GM23248 (cell line): ENCODE results near the gene BAG1. TPM values are rescaled to one million over a fixed set of nuclear protein-coding genes. Genes with fewer than 3 reads are reported as not detected.
A peak's percentile ranks its signal among the peaks of the same experiment; 100 is the strongest.

Experiments used
- DNase-seq: peaks from one replicate; pipeline ENCODE4 v3.0.0-alpha.2; 2015
- H2AFZ ChIP-seq: fragments of 200-600 bp; sonication (generic); 2 replicates; pipeline ENCODE4 v1.6.1; 2016; ENCODE audit warnings: antibody characterized with exemption
- H3F3A ChIP-seq: fragments of 200-600 bp; sonication (generic); 2 replicates; pipeline ENCODE4 v1.6.1; 2016; ENCODE audit warnings: mild to moderate bottlenecking, antibody characterized with exemption, mixed run types; ENCODE audit not compliant: insufficient read depth
- H3K27ac ChIP-seq: fragments of 200-600 bp; sonication (generic); 2 replicates; pipeline ENCODE4 v1.5.1; 2016; ENCODE audit warnings: mild to moderate bottlenecking
- H3K27me3 ChIP-seq: fragments of 200-600 bp; sonication (generic); replicated peaks from 2 replicates; pipeline ENCODE4 v1.6.1; 2016; ENCODE audit warnings: mild to moderate bottlenecking; ENCODE audit not compliant: insufficient read depth
- H3K36me3 ChIP-seq: fragments of 200-600 bp; sonication (generic); 2 replicates; pipeline ENCODE4 v1.6.1; 2016; ENCODE audit warnings: low read depth, mild to moderate bottlenecking
- H3K4me1 ChIP-seq: fragments of 200-600 bp; sonication (generic); 2 replicates; pipeline ENCODE4 v1.6.1; 2016; ENCODE audit warnings: mild to moderate bottlenecking; ENCODE audit not compliant: insufficient read depth
- H3K4me2 ChIP-seq: fragments of 200-600 bp; sonication (generic); one replicate; pipeline ENCODE4 v1.6.1; 2016; ENCODE audit warnings: mild to moderate bottlenecking; ENCODE audit not compliant: unreplicated experiment
- H3K4me3 ChIP-seq: fragments of 200-600 bp; sonication (generic); 2 replicates; pipeline ENCODE4 v1.5.1; 2016; ENCODE audit warnings: mild to moderate bottlenecking
- H3K79me2 ChIP-seq: fragments of 200-600 bp; sonication (generic); 2 replicates; pipeline ENCODE4 v1.6.1; 2016; ENCODE audit warnings: mild to moderate bottlenecking; ENCODE audit not compliant: insufficient read depth
- H3K9ac ChIP-seq: fragments of 200-600 bp; sonication (generic); 2 replicates; pipeline ENCODE4 v1.6.1; 2016; ENCODE audit warnings: mild to moderate bottlenecking
- H3K9me2 ChIP-seq: fragments of 200-600 bp; sonication (generic); 2 replicates; pipeline ENCODE4 v1.6.1; 2016; ENCODE audit warnings: mixed run types, mild to moderate bottlenecking, moderate library complexity; ENCODE audit not compliant: insufficient read depth
- H3K9me3 ChIP-seq: fragments of 200-600 bp; sonication (generic); one replicate; pipeline ENCODE4 v1.6.1; 2017; ENCODE audit warnings: low read depth
- H4K20me1 ChIP-seq: fragments of 200-600 bp; sonication (generic); 2 replicates; pipeline ENCODE4 v1.6.0; 2016; ENCODE audit not compliant: insufficient read depth
- EZH2 ChIP-seq: fragments of 200-600 bp; sonication (generic); IDR thresholded peaks from 2 replicates; pipeline ENCODE4 v1.6.1; 2018; ENCODE audit warnings: antibody characterized with exemption, mild to moderate bottlenecking; ENCODE audit not compliant: insufficient read depth, poor library complexity, severe bottlenecking
- EZH2phosphoT487 ChIP-seq: fragments of 200-600 bp; sonication (generic); IDR thresholded peaks from 2 replicates; pipeline ENCODE4 v1.6.1; 2018; ENCODE audit warnings: antibody characterized with exemption, moderate library complexity, mild to moderate bottlenecking, low read depth; ENCODE audit not compliant: insufficient read depth
- WGBS, 2 experiments: methylation state at CpG; one replicate each; pipeline ENCODE4 v1.1.6; 2015 to 2017; ENCODE audit warnings: low lambda C conversion rate in 2 of 2, low coverage in 1 of 2; ENCODE audit errors: missing lambda C conversion rate in 2 of 2; 5-methylcytosine and 5-hydroxymethylcytosine counted together
- in situ Hi-C: fragments of 300-500 bp; cut with MboI; formaldehyde crosslinking; loops from 2 replicates; pipeline ENCODE4 v1.15.0; 2020
- polyA plus RNA-seq: library from polyadenylated mRNA; unstranded; fragments of >200 nt; fragmentation: Nextera tagmentation; extraction: Ambion mirVana; gene quantifications from 2 replicates; pipeline ENCODE4 v1.2.1, GENCODE V29; 2016
- total RNA-seq: library from RNA; depleted of rRNA; stranded (reverse); fragments of >200 nt; shearing (Covaris generic); gene quantifications from 2 replicates; pipeline ENCODE4 v1.2.3, GENCODE V29; 2014

The BAG1 gene
- total and polyA plus RNA-seq, 2 experiments from 2014 or later = 38.2 to 49.7 TPM

DNA sequence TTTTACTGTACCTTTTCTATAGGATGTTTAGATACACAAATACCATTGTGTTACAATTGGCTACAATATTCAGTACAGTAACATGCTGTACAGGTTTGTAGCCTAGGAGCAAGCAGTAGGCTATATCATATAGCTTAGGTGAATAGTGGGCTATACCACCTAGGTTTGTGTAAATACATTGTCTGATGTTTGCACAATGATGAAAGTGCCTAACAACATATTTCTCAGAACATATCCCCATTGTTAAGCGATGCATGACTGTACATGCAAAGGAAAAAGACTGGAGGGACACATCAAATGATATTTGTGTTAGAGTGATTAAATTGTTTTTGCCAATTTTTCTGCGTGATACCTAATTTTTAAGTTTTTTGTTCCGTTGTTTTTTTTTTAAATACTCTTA, 5.6 kb upstream of the BAG1 start:
- Histone ChIP-seq H3K79me2 (peaks cover 74% of the 10 kb centered on the region), H3K27me3 (no peaks in the 10 kb centered on the region), H4K20me1 (no peaks in the 10 kb centered on the region), H3K36me3 (peaks cover 67% of the 10 kb centered on the region), H3K4me2 (no peak overlapping the region), H3K9me3 (no peaks in the 10 kb centered on the region), H3K27ac (no peak overlapping the region), H3K4me1 (peaks cover 8% of the 10 kb centered on the region), H3K9ac (no peak overlapping the region), H3F3A (0 out of 2 replicates have a peak, but pooled peaks cover 8% of the 10 kb centered on the region), H3K4me3 (no peak overlapping the region), H2AFZ (no peak overlapping the region), H3K9me2 (no peaks in the 10 kb centered on the region)
- WGBS, 2 experiments = 96 to 99% methylated on average over 3 of the region's 3 CpGs
- DNase-seq = no peak
- TF ChIP-seq EZH2phosphoT487 (no peak), EZH2 (no peak)
- in situ Hi-C loops = no loop called here

DNA sequence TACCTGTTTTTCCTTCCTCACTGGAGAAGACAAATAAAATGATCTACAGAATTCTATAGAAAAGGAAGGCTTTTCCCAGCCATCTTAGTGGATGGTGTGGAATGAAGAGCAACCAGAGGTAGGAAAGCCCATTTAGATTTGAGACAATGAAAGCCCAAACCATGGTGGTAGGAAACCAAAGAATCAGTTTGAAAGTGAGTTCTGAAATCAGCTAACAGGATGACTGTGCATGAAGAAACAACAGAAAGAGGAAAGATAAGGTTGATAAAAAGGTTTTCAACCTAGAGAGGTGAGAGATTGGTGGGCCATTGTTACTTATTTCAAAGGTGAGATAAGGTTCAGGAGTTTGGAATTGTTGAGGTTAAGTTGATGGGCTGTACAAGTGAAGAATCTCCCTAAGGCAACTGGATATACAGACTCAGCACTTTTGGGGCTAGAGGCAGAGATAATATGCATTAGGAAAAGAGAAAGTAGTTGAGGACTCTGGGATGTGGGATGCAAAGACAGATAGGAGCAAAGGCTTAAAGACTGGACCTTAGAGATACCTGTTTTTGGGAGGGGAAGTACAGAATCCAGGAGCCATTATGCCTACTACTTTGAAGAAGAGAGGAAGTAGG, 2.8 kb upstream of the BAG1 start:
- H3K36me3 ChIP-seq = peaks cover 47% of the 10 kb centered on the region
- no peaks in the 10 kb centered on the region for H3K27me3 ChIP-seq
- H3K79me2 ChIP-seq = peaks cover 77% of the 10 kb centered on the region
- H3K4me3 ChIP-seq = no peak overlapping the region
- no peak for TF ChIP-seq EZH2phosphoT487
- no peak for TF ChIP-seq EZH2
- H3K4me1 ChIP-seq = peaks cover 17% of the 10 kb centered on the region
- no peaks in the 10 kb centered on the region for H3K9me2 ChIP-seq
- no peaks in the 10 kb centered on the region for H3K9me3 ChIP-seq
- no peak overlapping the region for H3K27ac ChIP-seq
- no peak overlapping the region for H3K4me2 ChIP-seq
- H3K9ac ChIP-seq = peak overlapping the region; percentile 7; the same call in 1 of the 2 replicates
- no peak overlapping the region for H2AFZ ChIP-seq
- 0 out of 2 replicates have a peak, but pooled peaks cover 5% of the 10 kb centered on the region for H3F3A ChIP-seq
- no peak for DNase-seq
- in situ Hi-C loops = no loop called here
- no peaks in the 10 kb centered on the region for H4K20me1 ChIP-seq

DNA sequence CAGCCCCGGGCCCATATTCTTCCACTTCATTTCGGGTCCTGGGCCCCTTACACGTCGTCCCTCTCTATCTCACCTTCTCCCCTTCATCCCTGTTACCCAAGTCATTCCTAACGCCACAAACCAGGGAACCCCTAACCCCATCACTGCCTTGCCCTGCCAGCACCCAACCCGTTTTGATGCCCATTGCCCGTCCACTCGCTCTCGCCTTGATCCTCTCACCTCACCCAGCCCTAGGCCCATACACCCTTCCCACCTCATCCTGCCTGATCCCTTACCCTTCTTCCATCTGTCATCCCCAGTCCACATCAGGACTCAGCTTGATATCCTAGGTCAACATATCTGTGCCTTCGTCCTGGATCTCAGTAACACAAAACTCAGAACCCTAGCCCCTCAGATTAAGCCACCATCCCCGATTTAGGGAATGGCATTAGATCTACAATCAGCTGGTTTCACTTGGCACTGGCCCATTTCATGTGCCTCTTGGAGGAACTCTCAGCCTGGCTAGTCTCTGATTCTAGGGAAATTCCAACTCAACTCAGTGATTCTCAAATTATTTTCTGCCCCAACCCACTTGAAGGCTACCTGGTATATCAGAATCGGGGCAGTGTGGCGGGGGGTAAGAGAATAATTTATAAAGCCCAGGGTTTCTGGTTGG, 830 bp upstream of the BAG1 start:
- H3K4me2 ChIP-seq = peak overlapping the region; percentile 99
- H3K36me3 ChIP-seq = peaks cover 43% of the 10 kb centered on the region
- H4K20me1 ChIP-seq = no peaks in the 10 kb centered on the region
- in situ Hi-C loops = no loop called here
- no peak for TF ChIP-seq EZH2phosphoT487
- peak overlapping the region; percentile 88 for H3K4me3 ChIP-seq
- no peaks in the 10 kb centered on the region for H3K27me3 ChIP-seq
- peak overlapping the region; percentile 60 for H2AFZ ChIP-seq
- peak; percentile 51 for DNase-seq
- peak overlapping the region; percentile 93 for H3K9ac ChIP-seq
- 11 to 14% methylated on average over 13 of the region's 13 CpGs for WGBS, 2 experiments
- 0 out of 2 replicates have a peak, but pooled peaks cover 4% of the 10 kb centered on the region for H3F3A ChIP-seq
- H3K4me1 ChIP-seq = peaks cover 17% of the 10 kb centered on the region
- H3K9me2 ChIP-seq = no peaks in the 10 kb centered on the region
- H3K9me3 ChIP-seq = no peaks in the 10 kb centered on the region
- H3K27ac ChIP-seq = peak overlapping the region; percentile 50
- peaks cover 91% of the 10 kb centered on the region for H3K79me2 ChIP-seq

DNA sequence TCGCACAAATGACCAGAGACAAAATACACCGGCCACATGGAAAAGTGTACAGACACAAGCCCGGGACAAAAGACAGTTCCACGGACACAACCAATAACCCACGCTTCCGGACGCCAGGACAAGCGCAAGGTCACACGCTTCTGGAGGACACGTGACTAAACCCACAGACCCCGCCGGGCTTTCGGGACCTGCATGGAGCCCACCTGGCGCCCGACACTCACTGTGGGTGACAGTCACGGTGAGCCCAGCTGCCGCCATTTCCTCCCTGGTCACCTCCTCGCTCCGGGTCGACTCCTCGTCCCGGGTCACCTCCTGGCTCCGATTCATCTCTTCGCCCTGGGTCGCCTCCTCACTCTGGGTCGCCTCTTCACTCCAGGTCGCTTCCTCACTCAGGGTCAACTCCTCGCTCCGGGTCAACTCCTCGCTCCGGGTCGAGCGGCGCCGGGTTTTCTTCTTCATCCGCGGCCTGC, 470 bp downstream of the BAG1 start:
- in situ Hi-C loops = no loop called here
- DNase-seq = peak; percentile 51
- H3K27me3 ChIP-seq = no peaks in the 10 kb centered on the region
- H2AFZ ChIP-seq = peak overlapping the region; percentile 95
- H3K4me1 ChIP-seq = peaks cover 17% of the 10 kb centered on the region
- H4K20me1 ChIP-seq = no peaks in the 10 kb centered on the region
- TF ChIP-seq EZH2phosphoT487 (no peak), EZH2 (no peak)
- peaks cover 82% of the 10 kb centered on the region for H3K79me2 ChIP-seq
- peak overlapping the region; percentile 51 for H3K27ac ChIP-seq
- peak overlapping the region; percentile 90 for H3K9ac ChIP-seq
- peak overlapping the region; percentile 98 for H3K4me2 ChIP-seq
- peak overlapping the region; percentile 97 for H3K4me3 ChIP-seq
- H3K9me2 ChIP-seq = no peaks in the 10 kb centered on the region
- no peaks in the 10 kb centered on the region for H3K9me3 ChIP-seq
- WGBS, 2 experiments = 1 to 2% methylated on average over 33 to 37 of the region's 37 CpGs
- peaks cover 38% of the 10 kb centered on the region for H3K36me3 ChIP-seq
- H3F3A ChIP-seq = no peaks in the 10 kb centered on the region
